Measurements from ENCODE around the gene UNC13D. TPM values are rescaled to one million over a fixed set of nuclear protein-coding genes. Genes with fewer than 3 reads are reported as not detected.
"Not testable (repeated sequence)": the region's sequence is repeated elsewhere in the genome, so short reads cannot be mapped to it uniquely, and the experiment has no call there.

UNC13D gene
- total RNA-seq, 1 donor from 2014 or later = 7.1 TPM

DNA sequence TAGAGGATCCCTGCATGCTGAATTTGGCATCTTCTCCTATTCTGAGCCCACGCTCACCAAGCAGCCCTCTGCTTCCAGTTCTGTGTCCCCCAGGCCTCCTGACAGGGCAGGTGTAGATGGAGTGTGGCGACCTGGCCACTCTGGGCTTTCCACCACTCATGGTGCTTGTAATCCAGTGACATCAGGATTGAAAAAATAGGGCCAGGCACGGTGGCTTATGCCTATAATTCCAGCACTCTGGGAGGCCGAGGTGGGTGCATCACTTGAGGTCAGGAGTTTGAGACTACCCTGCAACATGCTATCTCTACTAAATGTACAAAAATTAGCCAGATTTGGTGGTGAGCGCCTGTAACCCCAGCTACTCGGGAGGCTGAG lies 30.2 kb downstream of the UNC13D start:
- Mint-ChIP-seq H3K27me3 (no peaks in the 10 kb centered on the region), H3K9me3 (no peaks in the 10 kb centered on the region)

DNA sequence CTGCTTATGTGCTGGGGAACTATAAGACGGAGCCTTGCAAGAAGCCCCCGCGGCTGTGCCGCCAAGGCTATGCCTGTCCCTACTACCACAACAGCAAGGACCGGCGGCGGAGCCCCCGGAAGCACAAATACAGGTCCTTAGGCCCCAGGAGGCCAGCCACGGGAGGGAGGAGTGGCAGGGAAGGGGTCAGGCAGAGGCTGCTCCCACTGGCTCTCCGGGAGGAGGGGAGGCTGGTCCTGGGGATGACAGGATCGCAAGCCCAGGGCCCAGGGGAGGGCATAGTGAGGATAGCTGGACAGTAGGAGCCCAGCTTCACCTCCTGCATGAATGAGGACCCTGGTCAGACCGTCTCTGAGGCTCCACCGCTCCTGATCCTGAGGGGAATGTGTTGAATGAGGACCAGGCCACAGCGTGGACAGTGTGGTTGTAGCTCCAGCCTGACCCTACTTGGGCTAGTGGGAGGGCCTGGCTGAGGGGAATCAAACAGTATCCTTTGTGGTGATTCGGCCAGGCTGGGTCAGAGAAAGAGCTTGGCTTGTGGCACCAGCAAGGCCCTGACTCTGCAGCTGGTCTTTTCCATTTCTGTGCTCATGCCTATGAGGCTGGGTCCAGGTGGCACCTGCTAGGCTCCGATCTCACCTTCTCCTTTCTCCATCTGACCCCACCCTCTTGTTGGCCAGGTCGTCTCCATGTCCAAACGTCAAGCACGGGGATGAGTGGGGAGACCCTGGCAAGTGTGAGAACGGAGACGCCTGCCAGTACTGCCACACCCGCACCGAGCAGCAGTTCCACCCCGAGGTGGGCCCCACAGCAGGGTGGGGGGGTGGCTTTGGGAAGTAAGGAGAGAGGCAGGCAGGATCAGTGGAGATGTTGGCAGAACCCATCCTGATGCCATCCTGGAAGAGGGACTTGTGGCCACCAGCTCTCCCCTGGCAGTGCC lies 30.9 kb downstream of the UNC13D start:
- Mint-ChIP-seq H3K4me1 (ENCODE audit: unreplicated experiment) (peaks cover 3% of the 10 kb centered on the region), H3K9me3 (no peaks in the 10 kb centered on the region), H3K27me3 (no peaks in the 10 kb centered on the region), H3K36me3 (no peaks in the 10 kb centered on the region), H3K4me3 (no peak overlapping the region), H3K27ac (no peak overlapping the region)
- TF ChIP-seq, protein P1, sequence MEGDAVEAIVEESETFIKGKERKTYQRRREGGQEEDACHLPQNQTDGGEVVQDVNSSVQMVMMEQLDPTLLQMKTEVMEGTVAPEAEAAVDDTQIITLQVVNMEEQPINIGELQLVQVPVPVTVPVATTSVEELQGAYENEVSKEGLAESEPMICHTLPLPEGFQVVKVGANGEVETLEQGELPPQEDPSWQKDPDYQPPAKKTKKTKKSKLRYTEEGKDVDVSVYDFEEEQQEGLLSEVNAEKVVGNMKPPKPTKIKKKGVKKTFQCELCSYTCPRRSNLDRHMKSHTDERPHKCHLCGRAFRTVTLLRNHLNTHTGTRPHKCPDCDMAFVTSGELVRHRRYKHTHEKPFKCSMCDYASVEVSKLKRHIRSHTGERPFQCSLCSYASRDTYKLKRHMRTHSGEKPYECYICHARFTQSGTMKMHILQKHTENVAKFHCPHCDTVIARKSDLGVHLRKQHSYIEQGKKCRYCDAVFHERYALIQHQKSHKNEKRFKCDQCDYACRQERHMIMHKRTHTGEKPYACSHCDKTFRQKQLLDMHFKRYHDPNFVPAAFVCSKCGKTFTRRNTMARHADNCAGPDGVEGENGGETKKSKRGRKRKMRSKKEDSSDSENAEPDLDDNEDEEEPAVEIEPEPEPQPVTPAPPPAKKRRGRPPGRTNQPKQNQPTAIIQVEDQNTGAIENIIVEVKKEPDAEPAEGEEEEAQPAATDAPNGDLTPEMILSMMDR (conservative IDR thresholded peaks at IDR 0.05) = no peak
- DNase-seq (ENCODE audit: extremely low spot score, unreplicated experiment) = no peak

More for the DNA sequence above, 30.2 kb downstream of the UNC13D start:
- Mint-ChIP-seq H3K27ac (no peak overlapping the region), H3K36me3 (peaks cover 5% of the 10 kb centered on the region), H3K4me1 (ENCODE audit: unreplicated experiment) (no peaks in the 10 kb centered on the region), H3K4me3 (no peak overlapping the region)
- DNase-seq (ENCODE audit: extremely low spot score, unreplicated experiment) = no peak
- TF ChIP-seq, protein P1 (conservative IDR thresholded peaks at IDR 0.05) = no peak

DNA sequence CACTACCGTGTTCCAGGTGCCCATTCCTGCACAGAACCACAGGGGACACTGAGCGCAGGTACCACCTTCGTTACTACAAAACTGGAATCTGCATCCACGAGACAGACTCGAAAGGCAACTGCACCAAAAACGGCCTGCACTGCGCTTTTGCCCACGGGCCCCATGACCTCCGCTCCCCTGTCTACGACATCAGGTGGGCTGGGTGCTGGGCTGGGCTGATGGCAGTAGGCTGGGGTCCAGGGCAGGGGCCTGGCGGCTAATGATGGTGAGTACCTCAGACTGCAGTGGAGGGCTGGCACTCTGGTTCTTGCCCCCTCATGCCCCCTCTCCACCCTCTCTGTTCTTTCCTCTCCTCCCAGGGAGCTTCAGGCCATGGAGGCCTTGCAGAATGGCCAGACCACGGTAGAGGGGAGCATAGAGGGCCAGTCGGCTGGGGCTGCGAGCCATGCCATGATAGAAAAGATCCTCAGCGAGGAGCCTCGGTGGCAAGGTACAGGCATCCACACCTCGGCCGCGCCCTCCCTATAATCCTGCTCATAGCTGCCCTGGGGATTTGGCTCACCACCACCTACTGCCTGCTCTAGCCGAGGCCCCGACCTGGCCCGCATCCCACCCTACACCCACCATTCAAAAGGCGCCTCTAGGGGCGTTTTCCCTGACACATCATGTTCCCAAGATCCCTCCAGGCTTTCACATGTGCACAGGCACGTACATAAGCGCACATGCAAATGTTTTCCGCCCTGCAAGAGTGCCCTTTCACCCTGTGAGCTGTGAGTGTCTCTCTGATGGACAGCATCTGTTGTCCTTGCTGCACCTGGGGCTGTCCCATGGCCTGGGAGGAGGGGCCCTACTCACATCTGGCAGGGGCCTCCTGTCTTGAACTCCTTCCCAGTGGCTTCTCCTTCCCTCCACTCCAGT lies 31.8 kb downstream of the UNC13D start:
- H3K9me3 Mint-ChIP-seq = no peaks in the 10 kb centered on the region
- no peak overlapping the region for H3K4me3 Mint-ChIP-seq
- TF ChIP-seq, protein P1 (conservative IDR thresholded peaks at IDR 0.05) = no peak
- no peaks in the 10 kb centered on the region for H3K36me3 Mint-ChIP-seq
- DNase-seq (ENCODE audit: extremely low spot score, unreplicated experiment) = no peak
- peaks cover 4% of the 10 kb centered on the region for H3K4me1 Mint-ChIP-seq (ENCODE audit: unreplicated experiment)
- no peak overlapping the region for H3K27ac Mint-ChIP-seq
- no peaks in the 10 kb centered on the region for H3K27me3 Mint-ChIP-seq

DNA sequence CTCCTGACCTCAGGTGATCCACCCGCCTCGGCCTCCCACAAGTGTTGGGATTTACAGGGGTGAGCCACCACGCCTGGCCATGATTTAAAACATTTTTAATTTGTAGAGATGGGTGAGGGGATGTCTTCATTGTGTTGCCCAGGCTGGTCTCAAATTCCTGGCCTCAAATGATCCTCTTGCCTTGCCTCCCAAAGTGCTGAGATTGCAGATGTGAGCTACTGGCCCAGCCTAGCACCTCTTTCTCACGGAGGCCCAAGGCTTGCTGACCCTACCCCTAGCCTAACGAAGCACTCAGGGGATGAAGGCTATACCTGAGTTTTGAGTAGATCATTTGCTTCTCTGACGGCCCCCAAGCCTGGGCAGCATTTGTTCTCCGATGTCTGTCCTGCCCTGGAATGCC lies 33.0 kb downstream of the UNC13D start:
- H3K4me3 Mint-ChIP-seq = no peak overlapping the region
- no peak overlapping the region for H3K27ac Mint-ChIP-seq
- no peaks in the 10 kb centered on the region for H3K9me3 Mint-ChIP-seq
- no peak for DNase-seq (ENCODE audit: extremely low spot score, unreplicated experiment)
- TF ChIP-seq, protein P1 (conservative IDR thresholded peaks at IDR 0.05) = no peak
- peaks cover 4% of the 10 kb centered on the region for H3K4me1 Mint-ChIP-seq (ENCODE audit: unreplicated experiment)
- no peaks in the 10 kb centered on the region for H3K27me3 Mint-ChIP-seq
- no peaks in the 10 kb centered on the region for H3K36me3 Mint-ChIP-seq

DNA sequence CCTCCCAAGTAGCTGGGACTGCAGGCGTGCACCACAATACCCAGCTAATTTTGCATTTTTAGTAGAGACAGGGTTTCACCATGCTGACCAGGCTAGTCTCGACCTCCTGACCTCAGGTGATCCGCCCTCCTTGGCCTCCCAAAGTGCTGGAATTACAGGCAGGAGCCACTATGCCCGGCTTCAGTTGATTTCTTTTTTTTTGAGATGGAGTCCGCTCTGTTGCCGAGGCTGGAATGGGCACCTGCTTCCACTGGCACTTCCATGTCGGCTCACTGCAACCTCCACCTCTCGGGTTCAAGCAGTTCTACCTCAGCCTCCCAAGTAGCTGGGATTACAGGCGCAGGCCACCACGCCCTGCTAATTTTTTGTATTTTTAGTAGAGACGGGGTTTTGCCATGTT lies 33.4 kb downstream of the UNC13D start:
- not testable (repeated sequence) for H3K4me3 Mint-ChIP-seq; DNase-seq (ENCODE audit: extremely low spot score, unreplicated experiment); H3K4me1 Mint-ChIP-seq (ENCODE audit: unreplicated experiment); H3K27ac Mint-ChIP-seq; H3K27me3 Mint-ChIP-seq; H3K36me3 Mint-ChIP-seq; H3K9me3 Mint-ChIP-seq

Measured in type B pancreatic cell (in vitro differentiated cells).